ENCODE data around the gene VSIG10.

The VSIG10 gene

GRCh38 chr12:118060301-118061010 is 43.4 kb downstream of the VSIG10 start:
- no peak for DNase-seq (ENCODE audit: low read depth)

GRCh38 chr12:118059341-118060191 is 44.2 kb downstream of the VSIG10 start:
- DNase-seq (ENCODE audit: low read depth) = peak; percentile 55

- DNase-seq (ENCODE audit: low read depth) = no peak
These were observed 44.9 kb downstream of the VSIG10 start for GRCh38 chr12:118058881-118059280.

DNA sequence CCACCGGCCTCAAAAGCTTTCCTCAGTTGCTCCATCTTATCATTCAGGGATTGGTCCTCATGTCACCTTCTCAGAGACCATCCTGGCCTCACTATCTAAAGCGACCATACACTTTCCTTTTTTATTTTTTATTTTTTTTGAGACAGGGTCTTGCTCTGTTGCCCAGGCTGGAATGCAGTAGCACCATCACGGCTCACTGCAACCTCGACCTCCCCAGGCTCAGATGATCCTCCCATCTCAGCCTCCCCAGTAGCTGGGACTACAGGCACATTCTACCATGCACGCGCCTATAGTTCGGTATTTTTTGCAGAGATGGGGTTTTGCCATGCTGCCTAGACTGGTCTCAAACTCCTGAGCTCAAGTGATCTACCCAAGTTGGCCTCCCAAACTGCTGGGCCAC is 45.6 kb downstream of the VSIG10 start:
- no peak for DNase-seq (ENCODE audit: low read depth)

GRCh38 chr12:118055865-118056773 is 47.7 kb downstream of the VSIG10 start:
- no peak for DNase-seq (ENCODE audit: low read depth)

DNA sequence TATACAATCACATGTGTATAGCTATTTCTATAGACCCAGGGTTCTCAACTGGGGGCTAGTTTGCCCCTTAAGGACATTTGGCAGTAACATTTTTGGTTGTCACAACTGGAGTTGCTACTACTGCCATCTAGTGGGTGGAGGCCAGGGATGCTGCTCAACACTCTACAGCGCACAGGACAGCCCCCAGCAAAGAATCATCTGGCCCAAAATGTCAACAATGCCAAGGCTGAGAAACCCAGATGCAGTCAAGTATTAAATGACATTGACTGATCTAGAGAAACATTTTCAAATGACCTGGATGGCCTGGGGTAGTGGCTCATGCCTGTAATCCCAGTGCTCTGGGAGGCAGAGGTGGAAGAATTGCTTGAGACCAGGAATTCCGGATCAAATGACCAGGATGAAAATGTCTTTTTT is 48.7 kb downstream of the VSIG10 start:
- DNase-seq (ENCODE audit: low read depth) = peak; percentile 45

DNA sequence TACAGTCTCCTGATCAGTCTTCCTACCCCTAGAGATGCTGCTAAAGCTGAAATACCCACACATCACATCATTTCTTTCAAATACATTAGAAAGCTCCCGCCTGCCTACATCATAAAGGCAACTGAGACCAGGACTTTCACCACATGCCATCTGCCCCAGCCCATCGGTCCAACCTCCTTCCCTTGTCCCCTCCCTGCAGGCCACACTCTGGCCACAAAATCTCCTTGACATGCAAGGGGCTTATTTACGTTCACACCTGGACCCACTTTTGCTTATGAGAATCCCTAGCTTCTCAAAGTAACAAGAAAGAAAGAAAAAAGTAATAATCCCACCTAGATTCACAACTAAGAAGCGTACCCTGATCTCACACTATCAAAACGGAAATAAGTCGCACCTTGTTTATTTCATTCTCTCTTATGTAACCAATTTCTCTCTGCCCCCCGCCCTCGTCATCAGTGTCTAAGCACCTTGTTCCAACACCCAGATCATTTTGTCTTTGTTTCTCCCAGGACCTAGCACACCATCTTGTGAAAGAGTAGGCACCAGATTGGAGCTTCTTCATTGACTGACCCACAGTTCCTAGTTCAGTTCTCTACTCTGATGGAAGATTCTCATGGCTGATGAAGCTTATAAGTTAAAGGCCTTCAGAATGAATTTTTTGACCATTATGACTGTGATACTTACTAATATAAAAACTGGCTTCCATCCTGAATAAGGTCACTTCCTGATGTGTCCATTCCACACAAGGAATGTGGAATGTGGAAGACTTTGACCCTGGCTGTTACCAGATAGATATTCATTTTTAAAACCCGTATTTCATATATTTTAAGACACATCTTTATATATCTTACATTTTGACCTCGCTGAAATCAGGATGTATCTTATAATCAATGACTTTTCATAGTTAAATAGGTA is 50.5 kb downstream of the VSIG10 start:
- no peak for DNase-seq (ENCODE audit: low read depth)

DNA sequence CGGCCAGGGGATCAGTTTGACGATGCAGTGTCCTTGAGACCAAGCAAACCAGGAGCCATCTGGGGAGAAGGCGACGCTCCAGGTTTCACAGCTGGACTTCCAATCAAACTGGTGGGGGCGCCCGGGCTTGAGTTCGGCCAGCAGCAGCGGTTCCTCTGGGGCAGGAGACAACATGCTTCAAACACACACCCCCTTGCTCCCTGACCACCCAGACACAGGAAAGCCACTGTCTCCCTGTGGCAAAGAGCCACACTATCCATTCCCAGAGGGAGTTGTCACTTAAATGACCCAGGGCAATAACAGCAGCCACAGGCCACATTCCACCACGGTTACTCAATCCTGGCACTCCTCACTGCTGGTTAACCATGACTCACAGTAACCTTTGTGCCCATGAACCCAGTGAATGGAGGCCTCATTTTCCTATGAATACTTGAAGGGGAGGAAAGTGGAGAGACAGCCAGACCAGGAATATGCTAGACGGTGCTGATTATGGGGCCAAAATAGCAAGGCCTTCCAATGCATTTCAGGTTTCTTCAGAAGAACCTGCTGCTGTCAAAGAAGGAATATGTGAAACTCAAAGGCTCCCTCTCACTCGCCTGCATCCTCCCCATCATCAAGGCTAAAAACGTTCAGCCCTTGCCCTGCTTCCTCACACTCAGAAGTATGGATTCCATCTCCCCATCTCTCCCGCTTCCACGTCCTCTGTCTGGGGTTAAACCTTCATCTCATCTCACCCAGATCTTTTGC is 51.3 kb downstream of the VSIG10 start:
- peak; percentile 94 for DNase-seq (ENCODE audit: low read depth)

DNA sequence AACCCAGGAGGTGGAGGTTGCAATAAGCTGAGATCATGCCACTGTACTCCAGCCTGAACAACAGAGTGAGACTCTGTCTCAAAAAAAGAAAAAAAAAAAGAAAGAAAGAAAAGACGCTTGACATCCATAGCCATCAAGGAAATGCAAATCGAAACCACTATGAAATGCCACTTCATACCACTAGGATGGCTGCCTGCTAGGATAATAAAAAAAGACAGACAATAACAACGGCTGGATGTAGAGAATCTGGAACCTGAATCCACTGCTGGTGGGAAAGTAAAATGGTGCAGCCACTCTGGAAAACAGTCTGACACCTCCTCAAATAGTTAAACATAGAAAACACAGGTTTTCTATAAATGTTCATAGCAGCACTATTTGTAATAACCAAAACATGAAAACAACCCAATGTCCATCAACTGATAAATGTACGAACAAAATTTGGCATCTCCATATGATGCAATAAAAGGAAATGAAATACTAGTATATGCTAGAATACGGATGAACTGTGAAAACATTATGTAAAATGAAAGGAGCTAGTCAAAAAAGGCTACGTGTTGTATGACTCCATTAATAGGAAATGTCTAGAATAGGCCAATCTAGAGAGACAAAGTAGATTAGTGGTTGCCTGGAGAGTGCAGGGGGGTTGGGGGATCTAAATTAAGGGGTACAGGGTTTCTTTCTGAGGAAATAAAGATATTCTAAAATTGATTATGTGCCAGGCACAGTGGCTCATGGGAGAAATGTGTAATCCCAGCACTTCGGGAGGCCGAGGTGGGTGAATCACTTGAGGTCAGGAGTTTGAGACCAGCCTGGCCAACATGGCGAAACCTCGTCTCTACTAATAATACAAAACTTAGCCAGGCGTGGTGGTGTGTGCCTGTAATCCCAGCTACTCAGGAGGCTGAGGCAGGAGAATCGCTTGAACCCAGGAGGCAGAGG is 52.6 kb downstream of the VSIG10 start:
- DNase-seq (ENCODE audit: low read depth) = no peak

- no peak for DNase-seq (ENCODE audit: low read depth)
These were observed 57.4 kb downstream of the VSIG10 start for GRCh38 chr12:118046430-118046829.

- no peak for DNase-seq (ENCODE audit: low read depth)
These were observed 59.2 kb downstream of the VSIG10 start for GRCh38 chr12:118044577-118044976.

GRCh38 chr12:118044075-118044474 is 59.7 kb downstream of the VSIG10 start:
- no peak for DNase-seq (ENCODE audit: low read depth)

DNA sequence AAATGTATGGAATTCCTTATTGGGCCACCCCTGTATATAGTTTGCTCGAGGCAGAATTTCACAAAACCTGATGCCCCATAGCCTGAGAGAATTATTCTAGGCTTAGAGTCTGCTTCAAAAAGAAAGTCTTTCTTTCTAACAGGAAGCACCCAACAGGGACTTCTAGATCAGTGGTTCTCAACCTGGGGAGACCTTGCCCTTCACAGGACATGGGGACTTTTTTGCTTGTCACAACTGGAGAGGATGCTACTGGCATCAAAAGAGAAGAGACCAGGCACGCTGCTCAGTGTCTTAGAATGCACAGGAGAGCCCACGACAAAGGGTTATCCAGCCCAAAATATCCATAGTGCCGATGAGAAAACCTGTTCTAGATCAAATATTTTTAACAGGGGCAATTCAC is 61.7 kb downstream of the VSIG10 start:
- DNase-seq (ENCODE audit: low read depth) = no peak

DNA sequence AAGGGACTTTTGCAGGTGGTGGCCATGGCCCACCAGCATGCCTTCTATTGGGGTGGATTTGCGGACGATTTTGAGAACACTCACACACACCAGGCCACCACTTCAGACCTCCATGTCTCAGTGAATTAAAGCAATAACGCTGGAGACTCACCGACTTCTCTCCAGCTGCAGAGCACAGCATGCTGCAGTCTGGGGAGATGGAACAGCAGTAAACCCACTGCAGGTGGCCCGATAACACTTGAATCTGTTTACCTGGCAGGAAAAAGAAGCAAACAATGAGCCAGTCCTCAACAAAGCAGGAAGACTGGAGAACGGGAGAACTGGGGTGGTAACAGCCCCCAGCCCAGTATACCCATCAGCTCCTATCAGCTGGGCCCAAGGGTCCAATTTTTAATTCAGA is 65.7 kb downstream of the VSIG10 start:
- DNase-seq (ENCODE audit: low read depth) = no peak

DNA sequence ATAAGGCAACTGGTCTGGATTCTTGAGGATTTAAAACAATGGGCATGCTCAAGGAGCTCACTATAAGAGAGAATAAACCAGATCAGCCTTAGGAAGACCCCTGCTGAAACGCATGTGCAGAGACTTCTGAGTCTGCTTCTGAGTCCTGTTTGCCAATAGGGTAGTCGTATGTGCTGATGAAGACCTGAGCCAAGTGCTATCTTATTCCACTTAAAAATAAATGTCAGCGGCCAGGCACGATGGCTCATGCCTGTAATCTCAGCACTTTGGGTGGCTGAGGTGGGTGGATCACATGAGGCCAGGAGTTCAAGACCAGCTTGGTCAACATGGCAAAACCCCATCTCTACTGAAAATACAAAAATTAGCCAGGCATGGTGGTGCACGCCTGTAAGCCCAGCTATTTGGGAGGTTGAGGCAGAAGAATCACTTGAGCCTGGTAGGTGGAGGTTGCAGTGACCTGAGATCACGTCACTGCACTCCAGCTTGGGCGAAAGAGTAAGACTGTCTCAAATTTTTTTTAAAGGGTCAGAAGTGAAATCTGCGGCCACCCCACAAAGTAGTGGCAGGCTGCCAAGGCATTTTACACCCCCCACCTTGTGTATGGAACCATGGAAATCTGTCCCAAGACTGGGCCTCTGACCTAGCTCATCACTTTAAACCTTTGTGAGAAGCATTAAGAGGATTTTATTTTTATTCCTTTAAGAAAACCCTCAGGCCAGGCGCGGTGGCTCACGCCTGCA is 67.0 kb downstream of the VSIG10 start:
- DNase-seq (ENCODE audit: low read depth) = no peak

- no peak for DNase-seq (ENCODE audit: low read depth)
These were observed 68.4 kb downstream of the VSIG10 start for GRCh38 chr12:118035190-118036041.

- peak; percentile 49 for DNase-seq (ENCODE audit: low read depth)
These were observed 69.2 kb downstream of the VSIG10 start for GRCh38 chr12:118034429-118035189.
